Measurements from ENCODE around the gene HSD17B10. TPM values are rescaled to one million over a fixed set of nuclear protein-coding genes. Genes with fewer than 3 reads are reported as not detected.
A peak's percentile ranks its signal among the peaks of the same experiment; 100 is the strongest.

The HSD17B10 gene
- total RNA-seq, 1 experiment from 2014 or later, result 112 TPM

- H3K4ac ChIP-seq (ENCODE audit: low read depth, low read length), result no peak overlapping the region
- H2BK12ac ChIP-seq (ENCODE audit: insufficient read length, low read depth, low read length), result no peak overlapping the region
- H3K79me1 ChIP-seq (ENCODE audit: insufficient read depth, low read depth, low read length, poor library complexity, severe bottlenecking), result no peaks in the 10 kb centered on the region
- peak; percentile 36 for DNase-seq
- no peak overlapping the region for H3T11ph ChIP-seq (ENCODE audit: low read length)
- H3K4me1 Mint-ChIP-seq, result peaks cover 0 to 4% of the 10 kb centered on the region in 2 experiments; a peak in 2 of 4 replicates
- no peak overlapping the region for H4K5ac ChIP-seq (ENCODE audit: insufficient read length, low read depth, low read length)
- no peak overlapping the region for H2BK5ac ChIP-seq (ENCODE audit: insufficient read length, low read length)
- peak overlapping the region; percentile 73 to 75 for H3K4me3 Mint-ChIP-seq
- H3K9me3 Mint-ChIP-seq, result peaks cover 61 to 73% of the 10 kb centered on the region in 2 experiments
- no peak overlapping the region for H3K27ac ChIP-seq (ENCODE audit: insufficient read length, low read depth, low read length)
- H4K20me1 ChIP-seq (ENCODE audit: control insufficient read depth, insufficient read depth, insufficient read length), result no peaks in the 10 kb centered on the region
- H3K27ac Mint-ChIP-seq, result peak overlapping the region in 1 of 3 experiments; percentile 59; a peak in 1 of 7 replicates
- H3K4me1 ChIP-seq (ENCODE audit: insufficient read depth, low read length), result no peaks in the 10 kb centered on the region
- no peak overlapping the region for H2BK15ac ChIP-seq (ENCODE audit: low read depth, low read length)
- H3K36me3 Mint-ChIP-seq (ENCODE audit: insufficient read depth in 1 of 3, low read depth in 3 of 3), result no peaks in the 10 kb centered on the region; a peak in 2 of 7 replicates
- H3K9ac ChIP-seq (ENCODE audit: extremely low read depth, insufficient read length, low read length), result no peak overlapping the region
- H3K9me3 ChIP-seq (ENCODE audit: control insufficient read depth, low read depth, low read length), result peaks cover 40% of the 10 kb centered on the region
- H3K18ac ChIP-seq (ENCODE audit: insufficient read length, low read depth, low read length), result no peak overlapping the region
- H2AK5ac ChIP-seq (ENCODE audit: insufficient read length, low read length), result no peak overlapping the region
- WGBS (ENCODE audit: extremely low coverage, insufficient read length, low lambda C conversion rate), result no CpG with 5 or more reads among the region's 39 CpGs
- no peaks in the 10 kb centered on the region for H3K23me2 ChIP-seq (ENCODE audit: insufficient read length, low read depth, low read length, poor library complexity, severe bottlenecking)
- H3K27me3 ChIP-seq (ENCODE audit: insufficient read depth, low read length), result no peaks in the 10 kb centered on the region
- H2BK20ac ChIP-seq (ENCODE audit: low read depth, low read length, poor library complexity, severe bottlenecking), result no peak overlapping the region
- no peak overlapping the region for H3K14ac ChIP-seq (ENCODE audit: insufficient read depth, low read length)
- H4K8ac ChIP-seq (replicated peaks; ENCODE audit: insufficient read length, low read depth, low read length), result no peak overlapping the region
- TF ChIP-seq, protein P1, sequence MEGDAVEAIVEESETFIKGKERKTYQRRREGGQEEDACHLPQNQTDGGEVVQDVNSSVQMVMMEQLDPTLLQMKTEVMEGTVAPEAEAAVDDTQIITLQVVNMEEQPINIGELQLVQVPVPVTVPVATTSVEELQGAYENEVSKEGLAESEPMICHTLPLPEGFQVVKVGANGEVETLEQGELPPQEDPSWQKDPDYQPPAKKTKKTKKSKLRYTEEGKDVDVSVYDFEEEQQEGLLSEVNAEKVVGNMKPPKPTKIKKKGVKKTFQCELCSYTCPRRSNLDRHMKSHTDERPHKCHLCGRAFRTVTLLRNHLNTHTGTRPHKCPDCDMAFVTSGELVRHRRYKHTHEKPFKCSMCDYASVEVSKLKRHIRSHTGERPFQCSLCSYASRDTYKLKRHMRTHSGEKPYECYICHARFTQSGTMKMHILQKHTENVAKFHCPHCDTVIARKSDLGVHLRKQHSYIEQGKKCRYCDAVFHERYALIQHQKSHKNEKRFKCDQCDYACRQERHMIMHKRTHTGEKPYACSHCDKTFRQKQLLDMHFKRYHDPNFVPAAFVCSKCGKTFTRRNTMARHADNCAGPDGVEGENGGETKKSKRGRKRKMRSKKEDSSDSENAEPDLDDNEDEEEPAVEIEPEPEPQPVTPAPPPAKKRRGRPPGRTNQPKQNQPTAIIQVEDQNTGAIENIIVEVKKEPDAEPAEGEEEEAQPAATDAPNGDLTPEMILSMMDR (conservative IDR thresholded peaks at IDR 0.05), result no peak
- no peaks in the 10 kb centered on the region for H3K79me2 ChIP-seq (ENCODE audit: insufficient read depth, low read length)
- H3K4me2 ChIP-seq (ENCODE audit: insufficient read depth, insufficient read length, low read length), result peak overlapping the region; percentile 46
- H4K91ac ChIP-seq (ENCODE audit: insufficient read length, low read depth, low read length), result no peak overlapping the region
- H3K56ac ChIP-seq (ENCODE audit: insufficient read length, low read depth, low read length), result no peak overlapping the region
- peaks cover 12% of the 10 kb centered on the region for H3K27me3 Mint-ChIP-seq (ENCODE audit: low read depth)
- no peak overlapping the region for H2AFZ ChIP-seq (ENCODE audit: low read length)
- no peak overlapping the region for H3K23ac ChIP-seq (ENCODE audit: insufficient read length, low read depth, low read length)
- no peak overlapping the region for H2BK120ac ChIP-seq (ENCODE audit: low read depth, low read length, poor library complexity, severe bottlenecking)
These were observed 6.7 kb upstream of the HSD17B10 start for GRCh38 chrX:53440621-53441517.

Measured in H9 (cell line).